Omental fat pad (tissue), 4 donors: ENCODE measurements around the gene BACE2. TPM values are rescaled to one million over a fixed set of nuclear protein-coding genes. Genes with fewer than 3 reads are reported as not detected.

Experiments used
- ATAC-seq: fragments of 150-250 bp; one replicate; pipeline ENCODE4 v1.9.1; 2016; ENCODE audit warnings: mild to moderate bottlenecking, moderate library complexity; ENCODE audit not compliant: low FRiP score
- DNase-seq: peaks from one replicate; pipeline ENCODE4 v3.0.0-alpha.2; 2019; ENCODE audit warnings: low spot score
- total RNA-seq, 4 donors: library from RNA; depleted of rRNA; stranded (reverse); fragments of >200 nt; gene quantifications; one replicate each; pipeline ENCODE4 v1.1.0, GENCODE V29; 2016
- TF ChIP-seq, protein P1 (sequence below), 3 donors: fragments of 450-650 bp; IDR thresholded peaks; one replicate each; pipeline ENCODE4 v1.5.1; 2016 to 2017; ENCODE audit warnings: antibody characterized with exemption in 3 of 3, mild to moderate bottlenecking in 3 of 3, moderate library complexity in 2 of 3

BACE2 gene
- total RNA-seq, 4 donors from 2014 or later = 23.5 to 39.3 (median 37.0) TPM

DNA sequence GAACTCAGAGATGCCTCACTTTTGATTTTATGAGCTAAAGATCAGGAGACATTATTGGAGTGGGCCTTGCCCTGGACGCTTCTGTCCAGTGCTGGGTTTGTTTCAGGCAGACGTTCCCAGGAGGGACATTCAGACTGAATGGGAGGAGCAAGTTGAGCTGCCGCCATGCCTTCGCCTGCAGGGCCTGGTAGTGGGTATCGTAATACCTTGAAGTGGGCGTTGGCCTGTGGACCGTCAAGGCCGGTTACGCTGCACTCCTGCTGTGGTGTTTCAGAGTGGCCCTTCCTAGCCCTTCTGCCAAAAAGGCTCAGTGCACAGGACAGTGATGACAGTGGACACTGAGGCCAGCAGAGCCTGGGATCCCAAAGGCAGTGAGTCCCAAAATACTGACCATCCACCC is 150.3 kb downstream of the BACE2 start:
- no peak for ATAC-seq
- no peak for DNase-seq
- TF ChIP-seq, protein P1, sequence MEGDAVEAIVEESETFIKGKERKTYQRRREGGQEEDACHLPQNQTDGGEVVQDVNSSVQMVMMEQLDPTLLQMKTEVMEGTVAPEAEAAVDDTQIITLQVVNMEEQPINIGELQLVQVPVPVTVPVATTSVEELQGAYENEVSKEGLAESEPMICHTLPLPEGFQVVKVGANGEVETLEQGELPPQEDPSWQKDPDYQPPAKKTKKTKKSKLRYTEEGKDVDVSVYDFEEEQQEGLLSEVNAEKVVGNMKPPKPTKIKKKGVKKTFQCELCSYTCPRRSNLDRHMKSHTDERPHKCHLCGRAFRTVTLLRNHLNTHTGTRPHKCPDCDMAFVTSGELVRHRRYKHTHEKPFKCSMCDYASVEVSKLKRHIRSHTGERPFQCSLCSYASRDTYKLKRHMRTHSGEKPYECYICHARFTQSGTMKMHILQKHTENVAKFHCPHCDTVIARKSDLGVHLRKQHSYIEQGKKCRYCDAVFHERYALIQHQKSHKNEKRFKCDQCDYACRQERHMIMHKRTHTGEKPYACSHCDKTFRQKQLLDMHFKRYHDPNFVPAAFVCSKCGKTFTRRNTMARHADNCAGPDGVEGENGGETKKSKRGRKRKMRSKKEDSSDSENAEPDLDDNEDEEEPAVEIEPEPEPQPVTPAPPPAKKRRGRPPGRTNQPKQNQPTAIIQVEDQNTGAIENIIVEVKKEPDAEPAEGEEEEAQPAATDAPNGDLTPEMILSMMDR (IDR thresholded peaks at IDR 0.05) = no peak

DNA sequence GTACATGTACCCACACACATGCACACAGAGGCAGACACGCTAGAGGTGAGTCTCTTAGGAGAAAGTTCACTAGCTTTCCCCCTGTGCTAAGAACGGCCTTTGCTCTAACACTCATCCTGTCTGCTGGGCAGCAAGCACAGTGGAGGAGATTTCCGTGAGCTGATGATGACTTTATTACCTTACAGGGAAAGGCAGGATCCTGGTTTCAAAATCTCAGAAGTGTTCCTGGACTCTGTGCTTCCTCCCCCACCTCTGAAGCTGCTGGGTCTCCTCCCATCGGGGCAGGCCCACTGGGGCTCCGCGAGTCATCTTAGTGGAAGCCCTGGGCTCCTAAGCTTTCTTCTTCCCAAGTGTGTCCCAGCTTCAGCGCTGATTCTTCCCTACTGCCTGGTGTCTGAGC is 151.3 kb downstream of the BACE2 start:
- ATAC-seq (no peak), DNase-seq (no peak)
- TF ChIP-seq, protein P1 (IDR thresholded peaks at IDR 0.05) = no peak

DNA sequence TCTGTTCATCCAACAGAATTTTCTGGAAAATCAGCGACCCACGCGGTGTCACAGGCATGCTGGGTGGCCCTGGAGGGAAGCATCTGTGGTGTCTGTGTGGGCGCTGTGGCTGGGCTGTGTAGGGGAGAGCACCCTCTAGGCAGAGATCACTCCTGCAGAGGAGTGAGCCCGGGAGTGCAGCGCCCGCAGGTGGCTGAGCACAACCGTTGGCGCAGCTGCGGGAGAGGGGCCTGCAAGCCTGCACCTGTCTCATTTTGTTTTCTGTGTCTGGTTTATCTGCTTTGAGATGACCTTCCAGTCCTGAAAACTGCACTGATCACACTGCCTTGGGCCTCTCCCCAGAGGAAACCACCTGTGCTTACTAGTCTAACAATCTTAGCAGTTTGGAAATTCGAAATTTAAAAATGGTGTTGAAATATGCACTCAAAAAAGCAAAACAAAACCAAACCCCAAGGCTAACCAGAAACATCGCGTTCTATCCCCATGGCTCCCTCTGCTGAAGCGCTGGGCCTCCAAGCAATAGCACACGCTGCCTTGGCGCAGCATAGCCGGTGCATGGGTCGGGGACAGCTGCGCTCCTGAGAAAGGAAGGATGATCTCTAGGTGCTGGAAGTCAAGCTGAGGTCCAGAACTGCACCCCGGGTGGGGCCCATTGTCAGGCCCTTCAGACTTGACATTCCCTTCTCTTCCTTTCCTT is 153.4 kb downstream of the BACE2 start:
- TF ChIP-seq, protein P1 (IDR thresholded peaks at IDR 0.05) = no peak
- ATAC-seq (no peak), DNase-seq (no peak)

DNA sequence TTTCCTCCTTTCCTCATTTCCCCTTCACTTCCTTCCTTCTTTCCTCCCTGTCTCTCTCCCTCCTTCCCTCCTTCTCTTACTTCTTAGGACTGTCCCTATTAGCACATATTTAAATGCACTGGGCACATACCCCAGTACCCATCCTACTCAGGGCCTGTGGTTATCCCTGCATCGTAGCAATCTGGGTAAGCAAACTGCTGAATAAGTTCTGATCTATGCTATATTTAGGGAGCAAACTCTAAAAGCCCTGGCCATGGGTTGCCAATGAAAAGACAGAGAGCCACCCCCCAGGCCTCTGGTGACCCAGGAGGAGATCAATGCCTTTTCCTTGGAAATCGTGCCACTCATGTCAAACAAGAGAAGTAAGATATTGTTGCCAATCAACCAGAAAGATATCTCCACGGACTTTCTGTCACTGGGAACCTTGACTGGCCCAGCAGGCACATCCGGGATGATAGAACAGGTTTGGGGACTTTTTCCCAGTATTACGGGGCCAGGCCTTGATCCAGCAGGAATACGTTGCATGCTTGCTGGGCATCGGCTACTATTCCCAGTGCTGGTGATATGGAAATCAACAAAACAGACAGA is 154.0 kb downstream of the BACE2 start:
- ATAC-seq (no peak), DNase-seq (no peak)
- TF ChIP-seq, protein P1 (IDR thresholded peaks at IDR 0.05) = no peak

DNA sequence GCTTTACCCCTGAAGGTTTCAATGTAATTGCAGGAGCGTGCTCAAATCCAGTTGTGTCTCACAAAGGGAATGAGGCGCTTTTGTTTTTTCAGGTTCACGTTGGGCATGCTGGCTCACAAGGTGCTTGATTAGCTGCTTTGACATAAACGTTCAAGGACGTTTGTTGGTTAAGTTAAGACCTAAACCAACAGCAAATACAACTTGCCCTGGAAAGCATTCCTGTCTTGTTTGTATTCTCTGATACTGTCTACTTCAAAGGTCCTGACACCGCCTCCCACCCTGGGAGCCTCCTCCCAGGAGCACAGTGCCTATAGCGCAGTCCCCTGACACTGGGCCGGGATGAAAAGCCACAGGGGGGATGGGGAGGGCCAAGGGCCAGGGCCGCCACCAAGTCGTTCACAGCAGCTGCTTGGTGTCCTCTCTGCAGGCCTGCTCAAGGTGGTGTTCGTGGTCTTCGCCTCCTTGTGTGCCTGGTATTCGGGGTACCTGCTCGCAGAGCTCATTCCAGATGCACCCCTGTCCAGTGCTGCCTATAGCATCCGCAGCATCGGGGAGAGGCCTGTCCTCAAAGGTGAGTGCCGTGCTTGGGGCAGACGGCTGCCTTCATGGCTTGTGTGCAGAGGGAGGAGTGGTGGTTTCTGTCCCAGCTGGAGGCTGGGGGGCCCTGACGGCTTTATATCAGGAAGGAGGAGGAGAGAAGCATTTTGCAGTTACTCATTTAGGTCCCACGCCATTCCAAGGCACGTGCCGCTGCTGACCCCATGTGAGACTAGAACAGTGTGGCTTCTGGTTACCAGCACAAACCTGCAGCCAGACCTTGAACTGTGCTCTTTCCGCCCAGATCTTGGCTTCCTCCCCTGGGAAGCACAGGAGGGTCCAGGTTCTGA is 154.8 kb downstream of the BACE2 start:
- TF ChIP-seq, protein P1 (IDR thresholded peaks at IDR 0.05) = no peak
- ATAC-seq (no peak), DNase-seq (no peak)

DNA sequence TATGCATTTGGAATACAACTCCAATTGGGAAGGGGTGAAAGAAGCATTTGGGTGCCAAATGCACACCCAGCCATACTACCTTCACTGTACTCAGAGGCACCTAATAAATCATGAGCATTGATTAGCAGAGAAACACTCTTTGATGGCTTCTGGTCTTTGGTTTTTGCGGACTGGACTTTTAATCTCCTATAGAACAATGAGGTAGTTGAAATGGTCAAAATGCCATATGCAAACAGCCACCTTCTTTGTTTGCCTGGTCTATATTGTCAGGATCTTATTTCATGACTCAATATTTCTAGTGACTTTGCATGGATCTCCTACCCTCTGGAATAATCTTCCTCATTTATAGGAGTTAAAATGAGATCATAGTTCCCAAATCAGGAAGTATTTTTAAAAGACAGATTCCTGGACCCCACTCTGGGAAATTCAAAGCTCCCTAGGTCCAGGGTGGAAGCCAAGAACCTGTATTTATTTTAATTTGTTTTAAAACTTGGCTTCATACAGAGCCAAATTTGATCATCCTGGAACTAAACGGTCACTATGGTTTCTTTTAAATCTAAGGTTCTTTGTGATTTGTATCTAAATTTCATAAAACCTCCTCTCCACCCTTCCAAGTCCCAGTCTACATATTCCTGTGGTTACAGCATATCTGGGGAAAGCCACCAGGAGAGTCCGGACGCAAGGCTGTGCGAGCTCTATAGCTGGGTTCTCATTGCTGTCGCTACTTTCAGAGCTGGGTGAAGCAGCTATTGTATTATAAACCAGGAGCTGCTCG is 157.4 kb downstream of the BACE2 start:
- TF ChIP-seq, protein P1 (IDR thresholded peaks at IDR 0.05) = no peak
- DNase-seq = no peak
- no peak for ATAC-seq
